A673 (cell line): ENCODE measurements around the gene IL10RB. TPM values are rescaled to one million over a fixed set of nuclear protein-coding genes. Genes with fewer than 3 reads are reported as not detected.
A peak's percentile ranks its signal among the peaks of the same experiment; 100 is the strongest.

Experiments used
- BruUV-seq: library from RNA; stranded (reverse); fragments of 400-500 nt; replicated peaks from 2 replicates; lab custom pipeline; 2021; lab: Mats Ljungman, UMichigan
- CTCF ChIA-PET: fragments of 300-600 bp; sonication (Branson Sonifier 250); formaldehyde crosslinking; loops from one replicate; lab custom pipeline; 2022; ENCODE audit warnings: antibody characterized with exemption; lab: Charles Lee
- POLR2A ChIA-PET: fragments of 300-600 bp; sonication (Branson Sonifier 250); formaldehyde crosslinking; loops from one replicate; lab custom pipeline; 2022; ENCODE audit warnings: antibody characterized with exemption; ENCODE audit not compliant: low non-redundant PET; lab: Charles Lee
- DNase-seq: peaks from one replicate; pipeline ENCODE4 v3.0.0-alpha.2; 2015; ENCODE audit warnings: low spot score
- H3K27ac ChIP-seq: fragments of 200-600 bp; sonication (generic); 2 replicates; pipeline ENCODE4 v1.5.1; 2016; ENCODE audit warnings: mixed run types, low read depth, mild to moderate bottlenecking, mixed read lengths, antibody characterized with exemption, low read length; ENCODE audit not compliant: poor library complexity, severe bottlenecking
- H3K27me3 ChIP-seq: fragments of 200-600 bp; sonication (generic); replicated peaks from 2 replicates; pipeline ENCODE4 v1.6.1; 2017; ENCODE audit warnings: mixed run types, low read depth, mild to moderate bottlenecking, mixed read lengths, antibody characterized with exemption, low read length; ENCODE audit not compliant: insufficient read depth, poor library complexity
- H3K36me3 ChIP-seq: fragments of 200-600 bp; sonication (generic); 2 replicates; pipeline ENCODE4 v1.6.1; 2016; ENCODE audit warnings: mixed run types, mild to moderate bottlenecking, mixed read lengths, antibody characterized with exemption, low read length; ENCODE audit not compliant: insufficient read depth, poor library complexity, severe bottlenecking
- H3K4me1 ChIP-seq: fragments of 200-600 bp; sonication (generic); 2 replicates; pipeline ENCODE4 v1.6.1; 2017; ENCODE audit warnings: mixed run types, mild to moderate bottlenecking, mixed read lengths, antibody characterized with exemption, low read length; ENCODE audit not compliant: insufficient read depth, poor library complexity, severe bottlenecking
- H3K4me3 ChIP-seq: fragments of 200-600 bp; sonication (generic); 2 replicates; pipeline ENCODE4 v1.5.1; 2016; ENCODE audit warnings: low read depth, mixed run types, mild to moderate bottlenecking, mixed read lengths, low read length; ENCODE audit not compliant: poor library complexity, severe bottlenecking
- H3K9me3 ChIP-seq: fragments of 200-600 bp; sonication (generic); 2 replicates; pipeline ENCODE4 v1.6.1; 2016; ENCODE audit warnings: mixed run types, low read depth, mild to moderate bottlenecking, mixed read lengths, antibody characterized with exemption, low read length; ENCODE audit not compliant: poor library complexity, severe bottlenecking
- EZH2 ChIP-seq: fragments of 200-600 bp; sonication (generic); IDR thresholded peaks from 2 replicates; pipeline ENCODE4 v1.6.1; 2017; ENCODE audit warnings: borderline replicate concordance, low read depth, mild to moderate bottlenecking, mixed read lengths, antibody characterized with exemption, low read length; ENCODE audit not compliant: poor library complexity, severe bottlenecking
- intact Hi-C: fragments of 100-400 bp; cut with micrococcal nuclease; formaldehyde crosslinking; loops from one replicate; pipeline ENCODE4 v1.10.0; 2022; ENCODE audit not compliant: unreplicated experiment
- total RNA-seq: library from RNA; stranded (reverse); gene quantifications from 2 replicates; pipeline ENCODE4 v1.2.3, GENCODE V29; 2021
- TF ChIP-seq, protein P1 (sequence below): fragments of 300-800, 200-600 bp; sonication (generic); conservative IDR thresholded peaks from 2 replicates; pipeline ENCODE4 v1.5.1; 2017; ENCODE audit warnings: low read depth, mild to moderate bottlenecking, antibody characterized with exemption, low read length, moderate library complexity, mixed read lengths

The IL10RB gene
- total RNA-seq, 1 experiment from 2014 or later: 11.1 TPM

DNA sequence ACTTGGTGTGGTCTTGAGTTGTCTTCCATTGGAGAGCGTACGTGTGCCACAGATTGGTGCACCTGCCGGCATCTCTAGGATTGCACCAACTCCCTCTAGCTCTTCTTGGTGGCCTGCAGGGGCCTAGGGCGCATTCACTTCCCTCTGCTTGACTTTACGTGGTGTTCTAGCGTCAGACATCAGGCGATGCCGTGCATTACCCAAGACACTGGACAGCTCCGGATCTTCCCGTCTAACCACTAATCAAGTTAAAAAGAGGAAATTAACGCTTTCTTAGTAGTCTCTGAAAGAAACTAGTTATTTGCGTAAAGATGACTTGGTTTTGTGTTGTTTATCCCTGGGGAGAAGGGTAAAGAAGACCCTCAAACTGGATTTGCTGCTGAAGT lies 510 bp upstream of the IL10RB start:
- Histone ChIP-seq H3K9me3 (no peaks in the 10 kb centered on the region), H3K4me1 (peaks cover 4% of the 10 kb centered on the region), H3K27ac (peak overlapping the region; percentile 66), H3K4me3 (peak overlapping the region; percentile 81), H3K36me3 (peaks cover 7% of the 10 kb centered on the region), H3K27me3 (no peaks in the 10 kb centered on the region)
- CTCF ChIA-PET: no interaction called here
- TF ChIP-seq, protein P1, sequence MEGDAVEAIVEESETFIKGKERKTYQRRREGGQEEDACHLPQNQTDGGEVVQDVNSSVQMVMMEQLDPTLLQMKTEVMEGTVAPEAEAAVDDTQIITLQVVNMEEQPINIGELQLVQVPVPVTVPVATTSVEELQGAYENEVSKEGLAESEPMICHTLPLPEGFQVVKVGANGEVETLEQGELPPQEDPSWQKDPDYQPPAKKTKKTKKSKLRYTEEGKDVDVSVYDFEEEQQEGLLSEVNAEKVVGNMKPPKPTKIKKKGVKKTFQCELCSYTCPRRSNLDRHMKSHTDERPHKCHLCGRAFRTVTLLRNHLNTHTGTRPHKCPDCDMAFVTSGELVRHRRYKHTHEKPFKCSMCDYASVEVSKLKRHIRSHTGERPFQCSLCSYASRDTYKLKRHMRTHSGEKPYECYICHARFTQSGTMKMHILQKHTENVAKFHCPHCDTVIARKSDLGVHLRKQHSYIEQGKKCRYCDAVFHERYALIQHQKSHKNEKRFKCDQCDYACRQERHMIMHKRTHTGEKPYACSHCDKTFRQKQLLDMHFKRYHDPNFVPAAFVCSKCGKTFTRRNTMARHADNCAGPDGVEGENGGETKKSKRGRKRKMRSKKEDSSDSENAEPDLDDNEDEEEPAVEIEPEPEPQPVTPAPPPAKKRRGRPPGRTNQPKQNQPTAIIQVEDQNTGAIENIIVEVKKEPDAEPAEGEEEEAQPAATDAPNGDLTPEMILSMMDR: no peak
- intact Hi-C loops: no loop called here
- DNase-seq: no peak
- POLR2A ChIA-PET: no interaction called here
- BruUV-seq: no TSS peak

DNA sequence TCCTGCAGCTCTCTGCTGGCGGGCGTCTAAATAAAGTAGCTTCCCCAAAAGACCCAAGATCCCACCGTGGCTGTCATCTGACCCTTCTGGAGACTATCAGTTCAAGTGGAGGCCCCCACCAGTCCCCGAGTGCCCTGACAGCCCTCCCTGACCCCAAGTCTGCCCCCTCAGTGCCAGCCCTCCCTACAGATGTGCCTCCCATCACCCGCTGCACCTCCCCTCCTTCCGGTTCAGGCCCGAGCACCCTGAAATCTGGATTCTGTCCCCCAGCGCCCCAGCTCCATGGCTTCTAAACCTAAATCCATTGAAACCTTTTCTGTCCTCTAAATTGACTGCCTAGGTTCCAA lies 595 bp downstream of the IL10RB start:
- Histone ChIP-seq H3K27me3 (no peaks in the 10 kb centered on the region), H3K36me3 (peaks cover 7% of the 10 kb centered on the region), H3K27ac (peak overlapping the region; percentile 66), H3K9me3 (no peaks in the 10 kb centered on the region), H3K4me1 (peaks cover 4% of the 10 kb centered on the region), H3K4me3 (peak overlapping the region; percentile 81)
- BruUV-seq: no TSS peak
- no peak for TF ChIP-seq EZH2
- TF ChIP-seq, protein P1: no peak
- intact Hi-C loops: no loop called here
- ChIA-PET POLR2A (no interaction called here), CTCF (interaction anchor here (0.6 kb wide), 2 partner anchors 177 to 1655 kb away, joined by 3 read pairs; no protein-coding TSS in a partner anchor)
- no peak for DNase-seq

DNA sequence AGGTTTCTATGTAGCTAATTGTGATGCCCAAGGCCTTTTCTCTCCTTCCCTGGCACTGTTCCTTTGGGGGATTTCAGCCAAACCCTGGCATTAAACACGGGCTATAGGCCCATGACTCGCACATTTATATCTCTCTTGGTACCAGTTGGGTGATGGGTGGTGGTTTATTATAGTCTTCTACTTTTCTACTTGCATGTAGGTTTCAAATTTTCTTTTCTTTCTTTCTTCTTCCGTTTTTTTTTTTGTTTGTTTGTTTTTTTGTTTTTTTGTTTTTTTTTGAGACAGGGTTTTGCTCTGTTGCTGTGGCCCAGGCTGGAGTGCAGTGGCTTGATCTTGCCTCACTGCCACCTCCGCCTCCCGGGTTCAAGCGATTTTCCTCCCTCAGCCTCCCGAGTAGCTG lies 1.1 kb downstream of the IL10RB start:
- Histone ChIP-seq H3K36me3 (peaks cover 7% of the 10 kb centered on the region), H3K9me3 (no peaks in the 10 kb centered on the region), H3K27ac (peak overlapping the region; percentile 66), H3K27me3 (no peaks in the 10 kb centered on the region), H3K4me3 (peak overlapping the region; percentile 81), H3K4me1 (peaks cover 4% of the 10 kb centered on the region)
- BruUV-seq: TSS peak; percentile 25
- CTCF ChIA-PET: no interaction called here
- intact Hi-C loops: no loop called here
- TF ChIP-seq, protein P1: no peak
- no peak for TF ChIP-seq EZH2
- DNase-seq: no peak
- POLR2A ChIA-PET: no interaction called here
